ENCODE data around the gene NT5E.

DNA sequence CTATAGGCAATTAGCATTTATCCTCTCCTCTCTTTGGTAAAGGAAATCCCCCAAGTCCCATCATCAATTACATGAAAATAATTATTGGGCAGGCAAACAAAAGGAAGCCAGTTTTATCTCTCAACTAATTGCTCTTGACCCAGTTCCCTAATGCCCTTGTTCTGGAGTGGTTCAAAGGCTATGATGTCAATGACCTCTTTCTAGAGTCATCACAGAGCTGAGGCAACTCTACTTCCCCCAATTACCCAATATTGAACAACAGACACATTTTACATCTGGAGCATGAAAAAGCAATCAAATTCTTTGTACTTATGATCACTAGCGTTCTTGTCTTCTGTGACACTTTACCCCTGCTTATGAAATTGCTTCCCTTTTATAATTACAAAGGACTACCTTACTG lies 43.5 kb downstream of the NT5E start:
- no peak for TF ChIP-seq EZH2 (IDR thresholded peaks at IDR 0.05; ENCODE audit: low read length, unreplicated experiment)
- TF ChIP-seq CTCF (conservative IDR thresholded peaks at IDR 0.05; ENCODE audit: low read depth, low read length), result no peak
